WTC11 (cell line): ENCODE results near the gene GBF1. TPM values are rescaled to one million over a fixed set of nuclear protein-coding genes. Genes with fewer than 3 reads are reported as not detected.

ENCODE experiments used
- total RNA-seq: library from RNA; stranded (reverse); gene quantifications from 3 replicates; pipeline ENCODE4 v1.2.3, GENCODE V29; 2021

Gene GBF1
- total RNA-seq, 1 experiment from 2014 or later, result 32.4 TPM

Other genes with a start within 250 kb of the GBF1 start
- 16.0 to 17.9 TPM (median 17.1 TPM) in 3 replicates for gene ARMH3, start 189.4 kb upstream of the GBF1 start, total RNA-seq
- 18.7 to 20.6 TPM (median 20.6 TPM) in 3 replicates for gene HPS6, start 180.2 kb upstream of the GBF1 start, total RNA-seq
- 89.1 to 100 TPM (median 94.2 TPM) in 3 replicates for gene LDB1, start 125.2 kb upstream of the GBF1 start, total RNA-seq
- gene PPRC1, start 112.5 kb upstream of the GBF1 start, total RNA-seq, result 68.0 to 79.4 TPM (median 69.7 TPM) in 3 replicates
- 125 to 165 TPM (median 129 TPM) in 3 replicates for gene NOLC1, start 93.1 kb upstream of the GBF1 start, total RNA-seq
- 0.17 to 0.46 TPM (median 0.34 TPM) in 3 replicates for gene ELOVL3, start 19.2 kb upstream of the GBF1 start, total RNA-seq
- gene PITX3, start 4.0 kb upstream of the GBF1 start, total RNA-seq, result 0.32 to 0.81 TPM (median 0.48 TPM) in 3 replicates
- gene NFKB2, start 150.2 kb downstream of the GBF1 start, total RNA-seq, result 24.6 to 28.0 TPM (median 27.6 TPM) in 3 replicates
- gene PSD, start 173.3 kb downstream of the GBF1 start, total RNA-seq, result 10.2 to 12.5 TPM (median 10.4 TPM) in 3 replicates
- gene FBXL15, start 175.3 kb downstream of the GBF1 start, total RNA-seq, result 21.6 to 24.6 TPM (median 23.2 TPM) in 3 replicates
- gene CUEDC2, start 187.0 kb downstream of the GBF1 start, total RNA-seq, result 40.2 to 69.0 TPM (median 65.8 TPM) in 3 replicates
- gene C10orf95, start 206.0 kb downstream of the GBF1 start, total RNA-seq, result 0.57 to 0.96 TPM (median 0.87 TPM) in 3 replicates